Posterior cingulate gyrus (tissue), 11 donors: Measurements from ENCODE around the gene ARL3.

Source experiments
- DNase-seq, 10 donors: peaks; one replicate each; pipeline versions ENCODE4 v3.0.0 to v3.0.0-alpha.2; 2020 to 2021; ENCODE audit warnings: mixed read lengths in 3 of 10
- intact Hi-C: fragments of 100-400 bp; cut with DNase I; formaldehyde crosslinking; loops from one replicate; pipeline ENCODE4 v1.15.1; 2023

Gene ARL3

DNA sequence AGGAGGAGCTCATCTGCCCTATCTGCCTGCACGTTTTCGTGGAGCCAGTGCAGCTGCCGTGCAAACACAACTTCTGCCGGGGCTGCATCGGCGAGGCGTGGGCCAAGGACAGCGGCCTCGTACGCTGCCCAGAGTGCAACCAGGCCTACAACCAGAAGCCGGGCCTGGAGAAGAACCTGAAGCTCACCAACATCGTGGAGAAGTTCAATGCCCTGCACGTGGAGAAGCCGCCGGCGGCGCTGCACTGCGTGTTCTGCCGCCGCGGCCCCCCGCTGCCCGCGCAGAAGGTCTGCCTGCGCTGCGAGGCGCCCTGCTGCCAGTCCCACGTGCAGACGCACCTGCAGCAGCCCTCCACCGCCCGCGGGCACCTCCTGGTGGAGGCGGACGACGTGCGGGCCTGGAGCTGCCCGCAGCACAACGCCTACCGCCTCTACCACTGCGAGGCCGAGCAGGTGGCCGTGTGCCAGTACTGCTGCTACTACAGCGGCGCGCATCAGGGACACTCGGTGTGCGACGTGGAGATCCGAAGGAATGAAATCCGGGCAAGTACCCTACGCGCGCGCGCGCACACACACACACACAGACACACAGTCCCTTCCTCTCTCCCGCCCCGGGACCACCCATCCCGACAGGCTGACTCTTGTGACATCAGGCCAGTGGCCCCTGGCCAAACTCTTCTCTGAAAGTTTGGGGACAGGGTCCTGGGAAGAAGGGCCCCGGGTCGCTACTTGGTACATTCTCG, 69.4 kb downstream of the ARL3 start:
- intact Hi-C loops, result loop anchor here (2.0 to 5.0 kb wide), 2 partner anchors 70 to 143 kb away; partner anchors contain the start of genes ACTR1A, ARL3, SFXN2 and SUFU
- peak; percentile 68 to 97 (median 80) for DNase-seq

- intact Hi-C loops, result loop anchor here (2.0 to 5.0 kb wide), 2 partner anchors 71 to 142 kb away; partner anchors contain the start of genes ACTR1A, ARL3, SFXN2 and SUFU
- peak in 7 of 10 donors; percentile 41 to 93 (median 57) for DNase-seq
Observed at GRCh38 chr10:102644066-102644645, 70.0 kb downstream of the ARL3 start, which contains the start of gene TRIM8. TSS of gene TRIM8 (plus strand) at chr10:102644479. CDS start at chr10:102644618, 139 bp downstream.

DNA sequence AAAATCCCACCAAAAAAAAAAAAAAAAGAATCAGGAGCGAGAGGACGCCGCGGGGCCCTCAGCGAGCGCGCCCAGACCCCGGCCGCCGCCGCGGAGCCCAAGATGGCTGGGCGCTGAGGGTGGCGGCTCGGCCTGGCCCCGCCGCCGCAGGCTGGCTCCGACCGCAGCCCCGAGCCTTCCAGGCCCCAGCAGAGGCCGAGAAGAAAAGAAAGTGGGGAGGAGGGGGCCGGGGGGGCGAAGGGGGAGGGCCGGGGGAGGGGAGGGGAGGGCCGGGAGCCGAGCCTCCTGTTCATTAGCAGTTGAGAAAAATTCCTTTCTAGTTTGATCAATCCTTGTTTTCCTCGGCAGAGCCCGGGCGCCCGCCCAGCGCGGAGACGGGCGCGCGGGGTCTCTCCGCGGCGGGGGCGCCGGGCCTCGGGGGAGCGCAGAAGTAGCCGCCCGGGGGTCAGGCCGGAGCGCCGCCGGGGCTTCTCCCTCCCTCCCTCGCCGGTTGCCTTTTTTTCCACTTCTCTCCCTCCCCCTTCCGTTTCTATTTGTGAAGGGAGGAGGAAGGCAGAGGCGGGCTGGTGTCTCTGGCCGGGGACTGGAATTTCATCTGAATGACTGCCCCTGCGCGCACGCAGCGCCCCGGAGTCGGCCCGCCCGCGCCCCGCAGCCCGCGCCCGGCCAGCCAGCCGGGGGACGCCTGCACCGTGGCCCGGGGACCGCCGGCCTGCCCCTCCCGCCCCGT, 70.7 kb downstream of the ARL3 start:
- DNase-seq, result peak; percentile 47 to 93 (median 59)
- intact Hi-C loops, result loop anchor here (2.0 to 5.0 kb wide), 2 partner anchors 71 to 141 kb away; partner anchors contain the start of genes ACTR1A, ARL3, SFXN2 and SUFU

DNA sequence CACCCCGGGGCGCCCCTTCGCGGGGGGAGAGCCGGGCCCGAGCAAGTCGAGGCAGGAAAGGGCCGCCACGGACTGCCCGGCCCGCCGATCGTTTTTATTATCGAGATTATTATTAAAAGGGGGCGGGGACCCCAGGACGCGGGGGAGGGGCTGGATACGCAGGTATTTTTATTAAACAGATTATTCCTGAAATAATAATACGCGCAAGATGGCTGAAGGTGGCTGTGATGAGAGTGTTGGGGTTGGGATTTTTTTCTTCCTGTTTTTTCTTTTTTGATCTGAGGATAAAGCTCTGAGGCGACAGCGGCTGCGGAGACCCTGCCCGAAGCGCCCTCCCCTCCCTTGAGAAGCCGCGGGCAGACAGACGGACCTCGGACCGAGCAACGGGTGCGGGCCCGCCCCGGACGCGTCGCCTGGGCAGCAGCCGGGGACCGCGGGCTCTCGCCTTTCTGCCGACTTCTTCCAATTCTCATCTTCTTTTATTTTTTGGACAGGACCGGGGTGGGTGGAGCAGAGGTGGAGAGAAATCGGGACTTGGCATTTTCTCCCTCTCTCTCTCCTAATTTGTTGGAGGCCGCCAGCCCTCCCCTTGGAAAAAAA, 71.4 kb downstream of the ARL3 start:
- DNase-seq, result peak in 8 of 10 donors; percentile 36 to 91 (median 58)
- intact Hi-C loops, result loop anchor here (5.0 kb wide), 1 partner anchor 141 kb away; the partner anchor contains the start of genes ACTR1A and SUFU

DNA sequence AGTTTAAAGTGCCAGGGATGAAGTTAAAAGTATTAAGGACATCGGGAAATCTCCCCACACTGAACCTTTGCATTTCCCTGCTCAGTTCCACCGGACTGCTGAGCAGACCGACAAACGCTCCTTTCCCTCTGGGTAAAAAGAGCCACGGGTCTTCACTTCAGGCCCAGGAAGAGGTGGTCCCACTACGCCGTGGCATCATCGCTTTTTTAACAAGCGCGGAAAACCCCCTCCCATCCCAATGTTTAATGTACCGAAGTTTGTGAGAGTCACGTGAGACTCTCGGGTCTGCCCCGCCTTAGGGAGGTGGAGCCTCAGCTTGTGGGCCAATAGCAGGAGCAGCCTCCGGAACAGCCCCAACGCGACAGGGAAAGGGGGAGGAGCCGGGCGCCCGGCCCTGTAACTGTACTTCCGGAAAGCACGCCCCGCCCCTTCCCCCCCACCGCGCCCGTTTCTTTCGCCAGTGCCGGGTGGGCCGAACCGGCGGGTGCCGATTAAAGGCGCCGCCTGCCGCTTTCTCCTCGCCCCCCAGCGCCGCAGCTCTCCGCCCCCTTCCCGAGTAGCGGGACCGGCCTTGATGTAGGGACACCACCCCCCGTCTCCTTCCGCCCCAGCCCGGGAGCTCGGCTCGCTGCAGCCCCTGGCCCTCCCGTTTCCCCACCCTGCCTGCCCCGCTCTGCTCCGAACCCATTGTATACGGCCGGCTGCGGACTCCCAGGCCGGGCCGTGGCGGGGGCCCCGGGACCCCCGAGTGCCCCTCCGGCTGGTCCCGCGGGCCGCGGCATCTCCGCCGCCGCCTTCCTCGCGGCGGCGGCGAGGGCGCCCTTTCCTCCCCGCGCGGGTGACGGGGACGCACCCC, 72.1 kb downstream of the ARL3 start:
- intact Hi-C loops, result loop anchor here (5.0 kb wide), 1 partner anchor 140 kb away; the partner anchor contains the start of genes ACTR1A and SUFU
- DNase-seq, result peak; percentile 96 to 100 (median 98)

DNA sequence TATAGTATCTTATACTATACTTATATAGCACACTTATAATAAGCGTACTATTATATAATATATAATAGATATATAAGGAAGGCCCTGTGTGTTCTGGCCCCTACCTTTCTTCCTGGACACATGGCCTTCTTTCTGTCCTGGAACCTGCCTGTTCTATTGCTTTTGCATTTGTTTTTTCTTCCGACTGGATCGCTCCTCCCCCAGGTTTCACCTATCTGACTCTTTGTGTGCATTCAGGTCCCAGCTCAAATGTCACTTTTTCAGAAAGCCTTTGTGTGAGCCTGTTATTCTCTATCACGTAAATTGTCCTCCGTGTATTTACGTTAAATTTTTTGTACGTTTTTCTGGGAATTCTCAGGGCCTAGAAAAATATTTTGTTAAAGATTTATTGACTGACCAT, 72.8 kb downstream of the ARL3 start:
- intact Hi-C loops, result loop anchor here (5.0 kb wide), 1 partner anchor 139 kb away; the partner anchor contains the start of genes ACTR1A and SUFU
- DNase-seq, result peak in 2 of 10 donors; percentile 1

DNA sequence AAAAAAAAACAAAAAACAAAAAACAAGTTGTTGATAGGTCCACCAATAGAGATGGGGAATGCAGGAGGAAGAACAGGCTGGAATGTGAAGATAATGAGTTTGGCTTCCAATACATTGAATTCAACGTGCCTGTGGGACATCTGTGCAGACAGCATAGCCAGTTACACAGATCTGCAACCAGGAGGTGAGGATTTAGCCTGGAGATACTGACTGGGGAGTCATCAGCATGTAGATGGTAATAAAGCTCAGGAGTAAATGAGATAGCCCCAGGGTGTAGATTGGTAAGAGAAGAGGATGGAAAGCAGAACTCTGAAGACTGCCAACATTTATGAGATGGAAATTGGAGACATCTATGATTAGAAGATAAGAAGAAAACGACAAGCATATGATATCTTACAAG, 74.7 kb downstream of the ARL3 start:
- intact Hi-C loops, result no loop called here
- DNase-seq, result no peak

- intact Hi-C loops, result no loop called here
- peak in 2 of 10 donors; percentile 1 to 7 for DNase-seq
Observed at GRCh38 chr10:102635377-102635776, 78.8 kb downstream of the ARL3 start.

DNA sequence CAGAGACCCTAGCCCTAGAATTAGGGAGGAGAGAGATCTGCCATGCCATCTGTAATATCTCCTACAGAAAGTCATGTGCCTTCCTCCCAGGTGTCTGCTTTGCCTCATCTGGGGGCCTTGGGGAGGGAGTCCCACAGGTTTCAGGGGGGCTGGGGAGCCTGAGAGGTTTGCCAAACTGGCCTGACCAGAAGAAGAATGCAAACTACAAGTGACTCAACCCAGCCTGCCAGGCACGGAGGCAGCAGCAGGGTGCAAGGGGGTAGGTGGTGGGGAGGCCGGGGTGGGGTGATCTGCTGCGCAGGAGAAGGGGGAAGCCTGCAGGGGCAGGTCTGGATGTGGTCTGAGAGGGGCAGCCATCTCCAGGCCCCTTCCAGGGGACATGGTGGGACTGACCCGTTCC, 79.5 kb downstream of the ARL3 start:
- intact Hi-C loops, result no loop called here
- peak in 3 of 10 donors; percentile 5 to 54 (median 36) for DNase-seq

GRCh38 chr10:102633848-102634247, 80.3 kb downstream of the ARL3 start:
- DNase-seq, result peak in 3 of 10 donors; percentile 20 to 71 (median 51)
- intact Hi-C loops, result no loop called here

DNA sequence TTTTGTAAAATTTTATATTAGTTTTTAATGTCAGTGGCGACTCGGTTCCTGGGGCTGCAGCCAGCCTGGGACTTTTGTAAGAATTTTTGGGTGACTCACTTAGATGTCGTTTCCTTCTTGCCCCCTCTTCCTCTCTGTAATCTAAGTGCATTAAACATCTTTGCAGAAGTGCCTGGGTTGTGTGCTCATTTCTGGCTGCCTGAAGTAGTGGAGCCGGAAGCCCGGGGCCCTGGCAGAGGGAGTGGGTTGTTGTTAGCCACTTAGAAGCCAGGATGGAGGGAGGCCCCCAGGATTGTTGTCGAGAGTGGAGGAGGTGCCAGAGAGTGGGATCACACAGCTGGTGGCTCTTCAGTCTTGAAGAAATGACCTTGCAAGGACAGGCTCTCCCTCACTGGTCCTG, 80.9 kb downstream of the ARL3 start:
- intact Hi-C loops, result no loop called here
- peak in 4 of 10 donors; percentile 5 to 61 (median 41) for DNase-seq

- intact Hi-C loops, result no loop called here
- DNase-seq, result peak in 4 of 10 donors; percentile 5 to 72 (median 49)
Observed at GRCh38 chr10:102632394-102633111, 81.6 kb downstream of the ARL3 start.

DNA sequence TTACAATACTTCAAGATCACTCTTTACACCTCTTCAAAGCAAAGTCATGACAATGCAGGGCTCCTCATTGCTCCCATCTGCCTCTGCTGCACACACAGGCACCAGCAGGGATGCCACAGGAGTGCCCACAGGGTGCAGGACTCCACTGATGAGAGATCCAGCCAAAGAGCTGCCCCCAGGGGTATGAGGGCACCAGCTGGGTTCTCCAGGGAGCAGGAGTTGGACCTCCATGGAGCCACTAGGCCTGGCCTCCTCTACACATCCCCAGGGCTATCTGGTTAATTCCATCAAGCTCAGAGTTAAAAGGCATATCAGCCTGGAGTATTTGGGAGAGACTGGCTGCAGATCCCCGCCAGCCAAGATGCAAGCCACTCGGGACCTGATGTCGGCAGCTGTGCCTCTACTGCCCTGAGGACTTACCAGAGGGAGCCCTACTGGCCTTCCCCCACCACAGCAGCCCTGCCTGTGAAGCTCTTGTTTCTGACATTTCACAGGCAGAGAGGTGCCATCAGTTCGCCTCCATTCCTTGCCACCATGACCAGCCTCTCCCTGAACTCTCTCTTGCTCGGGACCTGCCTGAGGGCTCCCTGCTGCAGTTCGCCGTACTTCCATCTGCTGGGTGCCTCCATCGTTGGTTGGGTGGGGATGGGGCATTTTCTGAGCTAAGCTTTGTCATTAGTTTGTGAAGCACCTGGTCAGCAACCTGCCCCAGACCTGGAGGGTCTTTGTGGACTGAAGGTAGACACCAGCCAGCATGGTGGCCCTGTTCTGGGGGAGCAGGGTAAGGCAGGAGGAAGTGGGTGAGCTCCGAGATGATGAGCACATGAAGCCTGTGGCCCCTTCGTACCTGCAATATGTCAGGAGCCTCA, 82.4 kb downstream of the ARL3 start:
- intact Hi-C loops, result no loop called here
- peak in 3 of 10 donors; percentile 3 to 62 (median 54) for DNase-seq

- intact Hi-C loops, result no loop called here
- DNase-seq, result peak in 4 of 10 donors; percentile 49 to 90 (median 72)
Observed at GRCh38 chr10:102630663-102631062, 83.5 kb downstream of the ARL3 start.

DNA sequence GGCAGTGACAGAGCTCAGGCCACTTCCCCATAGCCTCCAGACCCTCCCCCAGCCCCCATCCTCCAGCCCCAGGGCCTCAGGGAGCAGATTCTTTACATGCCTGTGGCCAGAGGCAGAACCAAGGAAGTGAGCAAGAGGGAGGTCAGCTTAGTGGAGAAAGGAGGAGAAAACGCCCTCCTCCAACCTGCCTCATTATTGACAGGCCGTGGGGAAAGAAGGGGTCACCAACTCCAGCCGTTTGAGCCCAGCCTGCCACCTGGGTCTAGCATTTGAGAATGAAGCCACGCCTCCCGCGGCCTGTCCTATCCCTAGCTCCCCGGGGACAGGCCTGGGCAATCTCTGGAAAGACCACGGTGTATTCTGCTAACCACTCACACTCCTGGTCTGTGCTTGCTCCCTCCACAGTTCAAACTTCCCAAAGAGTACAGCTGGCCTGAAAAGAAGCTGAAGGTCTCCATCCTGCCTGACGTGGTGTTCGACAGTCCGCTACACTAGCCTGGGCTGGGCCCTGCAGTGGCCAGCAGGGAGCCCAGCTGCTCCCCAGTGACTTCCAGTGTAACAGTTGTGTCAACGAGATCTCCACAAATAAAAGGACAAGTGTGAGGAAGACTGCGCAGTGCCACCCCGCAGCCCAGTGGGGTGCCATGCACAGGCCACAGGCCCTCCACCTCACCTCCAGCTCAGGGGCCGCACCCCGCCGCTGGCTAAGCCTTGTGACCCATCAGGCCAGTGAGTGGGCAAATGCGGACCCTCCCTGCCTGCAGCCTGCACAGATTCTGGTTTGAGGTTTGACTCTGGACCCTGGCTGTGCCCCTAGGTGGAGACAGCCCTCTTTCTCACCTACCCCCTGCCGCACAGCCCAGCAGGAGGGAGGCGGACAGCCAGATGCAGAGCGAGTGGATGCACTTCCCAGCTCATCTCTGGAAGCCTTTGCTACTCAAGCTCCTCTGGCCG, 84.3 kb downstream of the ARL3 start:
- DNase-seq, result peak in 3 of 10 donors; percentile 48 to 82 (median 50)
- intact Hi-C loops, result no loop called here

- DNase-seq, result peak; percentile 67 to 96 (median 81)
- intact Hi-C loops, result no loop called here
Observed at GRCh38 chr10:102628451-102628911, 85.7 kb downstream of the ARL3 start.
